Endothelial cell (in vitro differentiated cells): ENCODE measurements around the gene KCTD3. TPM values are rescaled to one million over a fixed set of nuclear protein-coding genes. Genes with fewer than 3 reads are reported as not detected.

Source experiments
- DNase-seq: peaks from one replicate; pipeline ENCODE4 v3.0.0; 2021; ENCODE audit warnings: low spot score
- H3K27ac Mint-ChIP-seq: one replicate; pipeline ENCODE4 v1.8.0; 2021; ENCODE audit warnings: mixed read lengths, inconsistent platforms; ENCODE audit not compliant: unreplicated experiment
- H3K27me3 Mint-ChIP-seq: one replicate; pipeline ENCODE4 v1.8.0; 2021; ENCODE audit warnings: mild to moderate bottlenecking, moderate library complexity, mixed read lengths, inconsistent platforms; ENCODE audit not compliant: unreplicated experiment
- H3K36me3 Mint-ChIP-seq: one replicate; pipeline ENCODE4 v1.8.0; 2021; ENCODE audit warnings: mild to moderate bottlenecking, low read depth, mixed read lengths, inconsistent platforms; ENCODE audit not compliant: unreplicated experiment
- H3K4me1 Mint-ChIP-seq: one replicate; pipeline ENCODE4 v1.8.0; 2021; ENCODE audit warnings: mild to moderate bottlenecking, mixed read lengths, inconsistent platforms; ENCODE audit not compliant: unreplicated experiment
- H3K4me3 Mint-ChIP-seq: one replicate; pipeline ENCODE4 v1.8.0; 2021; ENCODE audit warnings: mild to moderate bottlenecking, mixed read lengths, inconsistent platforms; ENCODE audit not compliant: unreplicated experiment
- H3K9me3 Mint-ChIP-seq: one replicate; pipeline ENCODE4 v1.8.0; 2021; ENCODE audit warnings: mixed read lengths, inconsistent platforms; ENCODE audit not compliant: unreplicated experiment
- total RNA-seq: library from RNA; stranded (reverse); fragmentation: NEBNext Ultra II Directional; extraction: Animal tissue kit (Norgen Biotek cat#: 25700); gene quantifications from one replicate; pipeline ENCODE4 v1.2.1, GENCODE V29; 2021; ENCODE audit not compliant: unreplicated experiment
- TF ChIP-seq, protein P1 (sequence below): fragments of 200-600 bp; sonication (generic); IDR thresholded peaks from one replicate; pipeline ENCODE4 v1.5.0; 2021; ENCODE audit warnings: antibody characterized with exemption; ENCODE audit not compliant: unreplicated experiment

KCTD3 gene
- total RNA-seq, 1 donor from 2014 or later, result 32.9 TPM

DNA sequence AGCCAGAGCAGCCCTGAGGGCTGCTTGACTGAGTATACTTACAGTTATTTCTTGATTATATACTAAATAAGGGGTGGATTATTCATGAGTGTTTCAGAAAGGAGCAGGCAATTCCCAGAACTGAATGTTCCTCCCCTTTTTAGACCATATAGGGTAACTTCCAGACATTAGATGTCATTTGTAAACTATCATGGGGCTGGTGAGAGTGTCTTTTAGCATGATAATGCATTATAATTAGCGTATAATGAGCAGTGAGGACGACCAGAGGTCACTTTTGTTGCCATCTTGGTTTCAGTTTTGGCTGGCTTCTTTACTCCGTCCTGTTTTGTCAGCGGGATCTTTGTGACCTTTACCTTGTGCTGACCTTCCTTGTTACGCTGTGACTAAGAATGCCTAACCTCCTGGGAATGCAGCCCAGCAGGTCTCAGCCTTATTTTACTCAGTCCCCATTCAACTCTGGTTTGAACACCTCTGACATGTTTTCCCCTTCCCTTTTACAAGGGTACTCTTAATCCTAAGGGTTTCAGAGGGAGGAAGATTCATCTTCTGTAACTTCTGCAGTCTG lies 16.2 kb downstream of the KCTD3 start:
- peaks cover 20% of the 10 kb centered on the region for H3K36me3 Mint-ChIP-seq

DNA sequence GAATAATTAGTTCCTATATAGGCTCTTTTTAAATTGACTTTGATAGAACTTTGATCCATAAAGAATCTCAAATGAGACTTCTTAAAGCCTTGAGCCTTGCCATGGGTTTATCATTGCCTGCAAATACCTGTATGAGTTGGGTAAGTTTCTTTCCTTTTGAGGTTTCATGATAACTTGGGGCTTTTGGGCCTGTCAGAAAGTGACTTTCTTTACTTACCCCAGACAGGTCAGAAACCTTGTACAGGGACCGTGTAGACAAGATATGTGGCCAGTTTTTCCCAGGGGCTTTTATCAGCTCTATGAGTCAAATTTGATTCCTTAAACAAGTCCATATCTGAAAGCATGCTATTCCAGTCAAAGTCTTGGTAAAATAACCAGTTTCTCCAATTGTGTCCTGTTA lies 17.3 kb downstream of the KCTD3 start:
- TF ChIP-seq, protein P1, sequence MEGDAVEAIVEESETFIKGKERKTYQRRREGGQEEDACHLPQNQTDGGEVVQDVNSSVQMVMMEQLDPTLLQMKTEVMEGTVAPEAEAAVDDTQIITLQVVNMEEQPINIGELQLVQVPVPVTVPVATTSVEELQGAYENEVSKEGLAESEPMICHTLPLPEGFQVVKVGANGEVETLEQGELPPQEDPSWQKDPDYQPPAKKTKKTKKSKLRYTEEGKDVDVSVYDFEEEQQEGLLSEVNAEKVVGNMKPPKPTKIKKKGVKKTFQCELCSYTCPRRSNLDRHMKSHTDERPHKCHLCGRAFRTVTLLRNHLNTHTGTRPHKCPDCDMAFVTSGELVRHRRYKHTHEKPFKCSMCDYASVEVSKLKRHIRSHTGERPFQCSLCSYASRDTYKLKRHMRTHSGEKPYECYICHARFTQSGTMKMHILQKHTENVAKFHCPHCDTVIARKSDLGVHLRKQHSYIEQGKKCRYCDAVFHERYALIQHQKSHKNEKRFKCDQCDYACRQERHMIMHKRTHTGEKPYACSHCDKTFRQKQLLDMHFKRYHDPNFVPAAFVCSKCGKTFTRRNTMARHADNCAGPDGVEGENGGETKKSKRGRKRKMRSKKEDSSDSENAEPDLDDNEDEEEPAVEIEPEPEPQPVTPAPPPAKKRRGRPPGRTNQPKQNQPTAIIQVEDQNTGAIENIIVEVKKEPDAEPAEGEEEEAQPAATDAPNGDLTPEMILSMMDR, result no peak
- H3K4me3 Mint-ChIP-seq, result peak overlapping the region; percentile 42
- no peak for DNase-seq
- H3K36me3 Mint-ChIP-seq, result peaks cover 20% of the 10 kb centered on the region
- H3K4me1 Mint-ChIP-seq, result no peaks in the 10 kb centered on the region
- H3K27me3 Mint-ChIP-seq, result peaks cover 2% of the 10 kb centered on the region
- no peaks in the 10 kb centered on the region for H3K9me3 Mint-ChIP-seq
- H3K27ac Mint-ChIP-seq, result no peak overlapping the region

More for the DNA sequence above, 16.2 kb downstream of the KCTD3 start:
- no peaks in the 10 kb centered on the region for H3K9me3 Mint-ChIP-seq
- H3K27me3 Mint-ChIP-seq, result peaks cover 2% of the 10 kb centered on the region
- TF ChIP-seq, protein P1, result no peak
- no peak overlapping the region for H3K4me3 Mint-ChIP-seq
- DNase-seq, result no peak
- H3K27ac Mint-ChIP-seq, result no peak overlapping the region
- H3K4me1 Mint-ChIP-seq, result no peaks in the 10 kb centered on the region

DNA sequence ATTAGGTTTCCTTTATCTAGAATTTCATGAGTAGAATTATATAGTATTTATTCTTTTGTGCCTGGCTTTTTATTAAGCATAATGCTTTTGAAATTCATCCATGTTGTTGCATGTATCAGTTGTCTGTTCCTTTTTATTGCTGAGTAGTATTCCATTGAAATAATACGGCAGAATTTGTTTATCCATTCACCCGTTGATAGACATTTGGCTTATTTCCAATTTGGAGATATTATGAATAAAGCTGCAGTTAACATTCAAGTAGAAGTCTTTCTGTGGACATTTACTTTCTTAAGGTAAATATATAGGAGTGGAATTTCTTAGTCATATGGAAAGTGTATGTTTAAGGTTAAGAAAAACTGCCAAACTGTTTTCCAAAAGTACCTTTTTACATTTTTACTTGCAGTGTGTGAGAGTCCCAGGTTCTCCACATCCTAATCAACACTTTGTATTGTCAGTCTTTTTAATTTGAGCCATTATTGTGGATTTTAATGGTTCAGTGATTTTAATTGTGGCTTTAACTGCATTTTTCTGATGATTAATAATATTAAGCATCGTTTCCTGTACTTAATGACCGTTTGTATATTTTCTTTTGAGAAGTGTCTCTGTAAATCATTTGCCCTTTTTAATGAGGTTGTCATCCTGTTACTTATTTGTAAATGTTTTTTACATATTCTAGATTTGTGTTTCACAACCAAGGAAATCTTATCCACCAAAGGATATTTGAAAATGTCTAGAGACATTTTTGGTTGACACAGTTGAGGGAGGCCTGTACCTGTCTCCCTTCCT lies 22.7 kb downstream of the KCTD3 start:
- Mint-ChIP-seq H3K4me1 (peaks cover 10% of the 10 kb centered on the region), H3K4me3 (no peak overlapping the region), H3K9me3 (no peaks in the 10 kb centered on the region), H3K27ac (no peak overlapping the region), H3K36me3 (peaks cover 9% of the 10 kb centered on the region), H3K27me3 (no peaks in the 10 kb centered on the region)
- TF ChIP-seq, protein P1, result no peak
- DNase-seq, result no peak

DNA sequence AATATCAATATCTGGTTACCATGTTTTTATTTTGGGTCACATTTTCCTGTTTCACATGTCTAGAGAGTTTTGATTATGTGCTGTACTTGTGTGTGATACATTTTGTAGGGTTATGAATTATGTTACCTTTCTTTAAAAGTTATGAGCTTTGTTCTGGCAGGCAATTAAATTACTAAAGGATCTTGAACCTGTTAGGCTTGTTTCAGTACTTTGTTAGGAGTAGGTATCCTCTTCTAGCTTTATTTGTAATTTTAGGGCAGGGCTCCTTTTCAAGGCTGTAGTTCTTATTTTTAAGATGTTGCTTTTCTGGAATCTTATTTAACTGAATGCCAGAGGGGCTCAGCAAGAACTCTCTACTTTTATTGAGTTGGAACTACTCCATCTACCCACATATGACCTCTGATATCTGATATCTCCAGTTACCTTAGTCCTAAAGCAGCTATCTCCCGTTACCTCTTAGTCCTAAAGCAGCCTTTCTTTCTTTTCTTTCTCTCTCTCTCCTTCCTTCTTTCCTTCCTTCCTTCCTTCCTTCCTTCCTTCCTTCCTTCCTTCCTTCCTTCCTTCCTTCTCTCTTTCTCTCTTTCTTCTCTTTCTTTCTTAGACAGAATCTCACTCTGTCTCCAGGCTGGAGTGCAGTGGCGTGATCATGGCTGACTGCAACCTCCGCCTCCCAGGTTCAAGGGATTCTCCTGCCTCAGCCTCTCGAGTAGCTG lies 23.8 kb downstream of the KCTD3 start:
- Mint-ChIP-seq H3K36me3 (peaks cover 5% of the 10 kb centered on the region), H3K27ac (no peak overlapping the region), H3K27me3 (no peaks in the 10 kb centered on the region), H3K4me3 (no peak overlapping the region), H3K9me3 (no peaks in the 10 kb centered on the region), H3K4me1 (peaks cover 10% of the 10 kb centered on the region)
- TF ChIP-seq, protein P1, result no peak
- no peak for DNase-seq

DNA sequence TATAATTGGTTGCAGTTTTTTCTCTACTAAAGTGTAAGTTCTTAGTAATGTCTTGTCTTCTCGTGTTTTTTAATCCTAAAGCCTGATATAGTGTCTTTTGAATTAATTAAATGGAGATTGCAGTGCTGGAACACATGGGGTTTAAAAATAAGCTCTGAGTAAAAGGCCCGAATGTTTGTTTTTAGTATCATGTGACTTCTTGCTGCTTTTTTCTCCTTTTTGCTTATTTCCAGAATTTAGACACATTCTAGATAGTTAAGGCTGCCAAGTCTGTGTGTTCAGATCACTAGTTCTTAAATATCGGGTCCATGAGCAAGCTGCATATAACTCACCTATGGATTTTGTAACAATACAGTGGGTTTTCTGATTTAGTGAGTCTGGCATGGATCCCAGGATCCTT lies 27.5 kb downstream of the KCTD3 start:
- no peaks in the 10 kb centered on the region for H3K9me3 Mint-ChIP-seq

More for the DNA sequence above, 27.5 kb downstream of the KCTD3 start:
- TF ChIP-seq, protein P1, result no peak
- H3K4me3 Mint-ChIP-seq, result no peak overlapping the region
- H3K27ac Mint-ChIP-seq, result no peak overlapping the region
- peaks cover 5% of the 10 kb centered on the region for H3K36me3 Mint-ChIP-seq
- no peaks in the 10 kb centered on the region for H3K27me3 Mint-ChIP-seq
- H3K4me1 Mint-ChIP-seq, result peaks cover 10% of the 10 kb centered on the region
- no peak for DNase-seq
